HG02884 (cell line): ENCODE measurements around the gene CYP46A1.
"Not testable (repeated sequence)": the region's sequence is repeated elsewhere in the genome, so short reads cannot be mapped to it uniquely, and the experiment has no call there.

Experiments
- ATAC-seq: cut with Tn5 transposase; IDR thresholded peaks from one replicate; pipeline ENCODE4 v1.9.1; 2021; ENCODE audit warnings: mild to moderate bottlenecking, moderate library complexity; ENCODE audit not compliant: unreplicated experiment

CYP46A1 gene

DNA sequence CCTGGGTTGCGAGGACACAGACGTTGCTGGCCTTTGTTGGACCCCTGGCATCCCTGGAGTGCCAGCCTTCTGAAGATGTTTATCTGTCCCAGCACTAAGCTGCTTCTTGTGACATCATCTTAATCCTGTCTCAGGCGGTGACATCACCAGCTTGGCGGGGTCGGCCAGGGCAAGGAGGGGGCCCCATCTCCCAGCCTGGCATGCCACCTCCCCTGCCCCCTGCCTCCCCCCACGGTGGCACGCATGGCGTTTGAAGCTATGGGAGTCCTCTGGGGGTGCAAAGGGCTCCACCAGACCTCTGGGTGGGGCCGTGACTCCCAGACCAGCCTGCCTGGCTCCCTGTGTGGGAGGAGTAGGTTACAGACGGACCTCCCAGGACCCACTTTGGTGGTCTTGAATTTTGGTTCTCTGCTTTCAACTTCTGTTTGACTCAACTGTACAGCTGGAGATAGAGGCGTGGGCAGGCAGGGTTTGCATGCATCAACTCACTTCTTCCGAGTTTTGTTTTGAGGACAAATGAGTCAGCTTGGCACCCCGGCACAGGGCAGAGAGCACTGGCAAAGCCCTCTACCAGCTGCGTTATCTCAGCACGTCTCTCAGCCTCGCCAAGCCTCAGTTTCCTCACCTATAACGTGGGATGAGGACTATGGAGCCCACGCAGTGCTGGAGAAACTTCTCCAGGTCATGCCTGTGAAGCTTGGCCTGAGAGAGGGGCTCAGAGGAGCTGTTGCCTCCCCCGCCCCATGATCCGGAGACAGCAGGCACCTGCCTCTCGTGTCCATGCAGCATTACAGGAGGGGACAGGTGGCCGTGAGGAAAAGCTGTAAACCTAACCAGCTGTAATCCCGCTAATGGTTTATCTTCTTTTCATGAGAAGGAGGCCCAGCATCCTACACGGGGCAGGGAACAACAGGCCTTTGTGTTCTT, 70.3 kb downstream of the CYP46A1 start:
- no peak for ATAC-seq

DNA sequence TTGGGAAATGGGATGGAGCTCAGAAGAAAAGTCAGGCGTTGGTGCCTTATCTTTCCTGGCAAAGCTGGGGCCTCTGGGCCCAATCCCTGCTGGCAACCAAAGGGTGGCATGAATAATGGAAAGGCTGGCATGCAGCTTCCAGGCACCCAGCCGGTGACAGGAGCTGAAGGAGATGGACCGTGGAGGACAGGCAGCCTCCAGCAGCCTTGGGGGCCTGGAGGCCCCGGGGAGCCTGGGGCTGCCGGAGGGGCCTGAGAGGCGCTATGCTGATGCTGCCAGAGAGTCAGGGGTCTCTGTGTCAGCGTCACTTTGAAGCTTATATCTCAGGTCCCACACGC, 70.9 kb downstream of the CYP46A1 start:
- no peak for ATAC-seq

DNA sequence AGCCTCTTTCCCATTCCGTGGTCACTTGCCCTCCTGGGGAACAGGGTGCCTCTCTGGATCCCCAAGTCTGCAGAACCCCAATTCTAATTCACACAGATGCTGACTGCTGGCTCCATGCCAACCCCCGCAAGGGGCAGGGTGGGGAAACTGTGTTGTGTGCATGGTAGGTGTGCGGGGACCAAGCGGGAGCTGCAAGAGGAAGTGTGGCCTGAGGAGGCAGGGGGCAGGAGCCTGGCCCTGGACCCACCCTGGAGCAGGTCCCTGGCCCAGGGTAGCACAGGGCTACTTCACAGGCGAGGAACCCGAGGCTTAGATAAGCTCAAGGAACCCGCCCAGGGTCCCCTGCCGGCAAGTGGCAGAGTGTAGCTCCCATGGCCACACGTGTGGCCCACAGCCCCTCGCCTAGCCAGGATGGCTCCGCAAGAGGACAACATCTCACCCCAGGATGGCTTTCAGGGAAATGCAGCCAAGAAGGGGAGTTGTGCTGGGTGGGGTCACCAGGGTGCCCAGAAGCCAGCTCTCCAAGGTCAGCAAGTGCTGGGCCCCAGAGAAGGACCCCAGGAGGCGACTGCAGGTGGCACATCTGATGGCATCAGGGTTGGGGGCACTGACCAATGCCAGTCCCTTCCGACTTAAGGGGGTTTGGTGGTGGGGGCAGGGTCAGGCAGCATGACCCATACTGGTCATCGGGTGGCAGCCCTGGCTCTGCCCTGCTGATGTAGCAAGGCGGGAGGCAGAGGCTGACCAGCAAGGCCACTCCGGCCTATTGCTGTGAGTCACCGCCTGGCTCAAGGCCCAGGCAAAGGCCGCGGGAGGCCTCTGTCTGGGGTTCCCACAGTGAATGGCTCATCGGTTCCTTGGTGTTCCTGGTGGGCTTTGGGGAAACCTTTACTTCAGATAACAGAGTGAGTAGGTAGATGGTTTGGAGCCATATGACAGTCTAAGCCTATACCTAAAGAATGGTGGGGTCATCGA, 71.8 kb downstream of the CYP46A1 start:
- ATAC-seq = no peak

DNA sequence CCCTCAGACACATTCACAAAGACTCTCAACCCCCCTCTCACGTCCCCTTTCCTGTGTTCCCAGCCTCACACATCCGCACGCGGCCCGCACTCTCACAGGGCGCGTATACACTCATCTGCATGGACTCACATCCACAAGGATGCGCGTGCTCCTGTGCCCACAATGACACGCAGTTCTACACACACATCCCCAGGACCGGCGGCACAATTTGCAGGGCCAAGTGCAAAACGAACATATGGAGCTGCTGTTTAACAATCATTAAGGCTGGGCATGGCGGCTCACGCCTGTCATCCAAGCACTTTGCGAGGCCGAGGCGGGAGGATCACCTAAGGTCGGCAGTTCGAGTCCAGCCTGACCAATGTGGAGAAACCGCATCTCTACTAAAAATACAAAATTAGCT, 72.7 kb downstream of the CYP46A1 start:
- ATAC-seq = no peak

DNA sequence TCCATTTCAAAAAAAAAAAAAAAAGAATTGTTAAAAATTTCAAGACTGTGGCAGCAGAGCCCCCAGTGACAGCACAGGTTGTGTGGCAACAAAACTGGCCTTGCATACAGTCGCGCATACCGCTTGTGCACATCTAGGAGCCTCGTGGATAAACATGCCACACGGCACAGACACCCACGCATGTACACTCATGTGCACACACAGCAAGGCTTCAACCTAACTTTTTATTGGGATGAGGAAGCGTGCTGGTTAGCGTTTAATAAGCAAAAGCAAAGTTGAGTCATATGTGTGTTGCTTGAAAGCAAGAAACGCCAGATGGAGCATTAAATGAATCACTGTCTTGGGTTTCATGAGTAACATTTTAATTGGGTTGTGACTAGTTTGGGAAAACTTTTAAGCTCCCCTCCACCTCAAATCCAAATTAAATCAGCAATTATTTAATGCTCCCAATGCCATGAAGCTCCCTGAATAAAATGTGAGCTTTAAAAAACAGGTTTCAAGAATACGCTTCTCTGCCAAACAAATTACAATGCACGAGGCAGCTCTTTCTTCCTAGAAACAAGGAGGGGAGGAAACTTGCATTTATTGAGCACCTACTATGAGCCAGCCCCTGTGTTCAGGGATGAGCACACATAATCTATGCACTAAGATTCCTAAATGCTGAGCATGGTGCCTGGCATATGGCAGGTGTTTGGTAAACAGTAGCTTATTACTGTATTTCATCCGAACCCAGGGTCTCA, 73.4 kb downstream of the CYP46A1 start:
- ATAC-seq = no peak

DNA sequence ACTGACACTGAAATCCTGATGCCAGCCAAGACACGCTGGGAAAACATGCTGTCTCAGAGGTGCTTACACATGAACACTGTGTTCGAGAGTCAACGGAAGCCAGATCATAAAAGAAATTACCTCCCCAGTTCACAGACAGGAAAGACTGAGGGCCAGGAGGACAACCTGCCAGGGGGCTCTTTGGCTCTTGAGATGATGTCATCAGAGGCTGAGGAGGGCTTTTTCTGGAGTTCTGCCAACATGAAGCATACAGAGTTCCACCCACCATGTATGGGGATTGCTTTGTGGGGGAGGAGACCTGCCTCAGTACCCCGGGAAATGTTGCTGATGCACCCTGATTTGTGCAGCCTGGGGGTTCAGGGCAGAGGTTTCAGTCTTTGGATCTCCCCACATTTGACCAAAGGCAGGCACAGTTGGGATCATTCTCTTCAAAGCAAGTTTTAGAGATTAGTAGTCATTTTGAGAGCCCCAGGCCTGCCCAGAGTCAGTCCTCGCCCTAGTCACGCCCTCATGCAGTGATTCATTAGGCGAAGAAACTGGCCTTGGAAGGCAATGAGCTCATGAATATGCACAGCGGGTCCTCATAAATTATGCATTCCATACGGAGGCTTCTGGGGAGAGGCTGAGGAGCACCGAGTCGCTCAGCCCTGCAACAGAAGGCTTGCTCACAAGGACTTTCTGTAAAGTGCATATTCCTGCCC, 74.2 kb downstream of the CYP46A1 start:
- no peak for ATAC-seq

DNA sequence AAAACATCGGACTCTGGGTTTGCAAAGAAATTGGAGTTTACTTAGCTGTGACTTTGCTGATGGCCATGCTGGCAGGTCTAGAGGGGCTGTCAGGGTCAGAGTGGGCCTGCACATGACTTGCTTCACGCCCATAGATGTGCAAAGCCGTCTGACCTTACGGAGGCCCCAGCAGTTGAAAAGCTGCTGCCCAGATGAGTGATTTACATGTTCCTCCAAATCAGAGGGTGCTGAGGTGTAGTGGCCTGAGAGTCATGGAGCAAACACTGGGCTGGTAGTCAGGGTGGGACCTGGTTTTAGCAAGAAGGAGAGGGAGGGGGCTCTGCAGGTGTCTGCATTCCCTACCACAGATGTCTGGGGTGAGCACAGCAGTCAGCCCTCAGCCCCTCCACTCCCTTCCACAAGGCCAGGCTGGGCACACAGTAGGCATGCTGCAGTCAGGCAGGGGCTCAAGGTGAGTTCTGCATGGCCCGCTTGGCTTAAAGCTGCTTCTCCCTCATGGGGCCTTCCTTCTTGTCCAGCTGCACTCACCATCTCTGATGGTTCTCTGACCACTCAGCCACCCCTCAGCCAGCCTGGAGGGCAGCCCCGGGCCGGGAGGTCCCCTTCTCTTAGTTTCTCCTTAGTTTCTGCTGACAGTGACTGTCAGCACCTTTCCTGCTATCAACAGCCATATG, 74.9 kb downstream of the CYP46A1 start:
- no peak for ATAC-seq

DNA sequence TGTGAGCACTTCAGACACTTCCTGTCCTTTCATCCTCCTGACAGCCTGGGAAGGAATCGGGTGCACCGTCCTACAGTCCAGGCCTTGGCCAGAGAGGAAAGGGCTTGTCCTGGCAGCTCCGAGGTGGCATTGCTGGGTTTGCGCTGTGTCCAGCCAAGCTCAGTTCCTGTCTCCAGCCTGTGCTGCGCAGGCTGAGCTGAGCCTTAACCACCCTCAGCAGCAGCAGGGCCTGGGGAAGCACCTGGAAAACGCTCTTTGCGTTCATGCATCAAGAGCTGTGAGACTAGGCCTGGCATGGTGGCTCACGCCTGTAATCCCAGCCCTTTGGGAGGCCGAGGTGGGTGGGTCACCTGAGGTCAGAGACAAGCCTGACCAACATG, 75.4 kb downstream of the CYP46A1 start:
- ATAC-seq = no peak

DNA sequence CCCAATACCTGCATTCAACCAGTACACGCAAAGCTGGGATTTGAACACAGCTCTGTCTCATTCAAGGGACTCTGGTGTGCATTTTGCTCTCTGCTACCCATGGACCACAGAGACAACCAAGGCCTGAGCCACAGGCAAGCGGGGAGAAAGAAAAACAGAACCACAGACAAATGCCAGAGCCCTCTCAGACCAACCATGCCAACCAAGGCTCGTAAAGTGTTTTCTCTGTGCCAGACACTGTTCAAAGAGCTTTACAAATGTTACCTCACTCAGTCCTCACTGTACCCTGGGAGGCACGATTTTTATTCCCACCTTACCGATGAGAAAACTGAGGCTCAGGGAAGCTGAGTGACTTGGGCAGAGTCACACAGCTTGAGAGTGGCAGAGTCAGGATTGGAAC, 76.7 kb downstream of the CYP46A1 start:
- ATAC-seq = no peak

DNA sequence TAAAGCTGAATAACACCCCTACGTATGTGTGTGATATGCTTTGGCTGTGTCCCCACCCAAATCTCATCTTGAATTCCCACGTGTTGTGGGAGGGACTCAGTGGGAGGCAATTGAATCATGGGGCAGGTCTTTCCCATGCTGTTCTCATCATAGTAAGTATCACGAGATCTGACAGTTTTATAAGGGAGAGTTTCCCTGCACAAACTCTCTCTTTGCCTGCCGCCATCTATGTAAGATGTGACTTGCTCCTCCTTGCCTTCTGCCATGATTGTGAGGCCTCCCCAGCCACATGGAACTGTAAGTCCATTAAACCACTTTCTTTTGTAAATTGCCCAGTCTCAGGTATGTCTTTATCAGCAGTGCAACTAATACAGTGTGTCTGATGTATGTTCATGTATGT, 78.8 kb downstream of the CYP46A1 start:
- ATAC-seq = not testable (repeated sequence)

DNA sequence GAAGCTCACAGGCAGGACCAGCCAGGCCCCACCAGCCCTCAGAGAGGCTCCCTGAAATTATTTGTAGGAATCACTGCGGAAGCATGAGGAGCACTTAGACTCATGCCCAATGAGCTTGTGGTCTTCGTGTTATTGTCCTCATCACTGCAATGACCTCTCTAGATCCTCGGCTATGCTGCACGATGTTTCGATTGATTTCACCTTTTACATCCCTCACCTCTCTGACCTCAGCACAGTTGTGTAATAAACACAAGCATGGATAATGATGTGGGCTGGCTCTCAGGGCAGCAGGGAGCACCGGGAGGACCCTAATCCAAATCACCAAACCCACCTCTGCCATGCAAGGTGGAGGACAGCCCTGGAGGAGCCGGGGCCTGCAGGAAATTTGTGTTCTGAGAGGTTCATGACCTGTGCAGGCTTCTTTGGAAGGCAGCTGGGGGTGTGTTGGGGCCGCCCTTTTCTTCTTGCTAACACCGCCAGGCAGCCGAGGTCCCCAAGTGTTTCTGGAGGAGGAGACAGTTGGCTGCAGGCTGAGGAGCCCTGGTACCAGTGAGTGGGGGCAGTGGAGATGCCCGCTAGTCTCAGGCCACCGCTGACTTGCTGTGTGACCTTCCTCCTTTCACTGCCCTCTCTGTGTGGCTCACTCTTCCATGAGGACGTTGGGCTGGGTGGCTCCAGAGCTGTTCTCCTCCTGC, 79.6 kb downstream of the CYP46A1 start:
- ATAC-seq = no peak

DNA sequence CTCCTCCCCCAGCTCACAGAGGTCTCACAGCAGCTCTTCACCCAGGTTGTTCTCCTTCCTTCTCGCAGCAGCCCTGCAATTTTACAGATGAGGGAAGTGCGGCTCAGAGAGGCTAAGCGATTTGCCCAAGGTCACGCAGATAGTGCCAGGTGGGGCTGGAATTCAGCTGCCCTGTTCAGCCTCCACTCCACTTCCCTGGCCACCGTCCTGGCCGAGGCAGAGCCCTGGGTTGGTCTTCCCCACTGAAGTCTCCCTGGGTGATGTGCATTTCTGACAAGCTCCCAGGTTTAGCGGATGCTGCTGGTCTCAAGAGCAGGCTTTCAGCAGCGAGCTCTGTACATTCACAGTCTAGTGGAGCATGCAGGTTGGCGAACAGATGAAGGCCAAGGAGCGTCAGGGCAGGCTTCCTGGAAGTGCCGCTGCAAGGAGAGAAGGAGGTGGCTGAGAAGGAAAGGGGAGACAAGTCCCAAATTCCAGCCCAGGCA, 80.2 kb downstream of the CYP46A1 start:
- ATAC-seq = no peak

DNA sequence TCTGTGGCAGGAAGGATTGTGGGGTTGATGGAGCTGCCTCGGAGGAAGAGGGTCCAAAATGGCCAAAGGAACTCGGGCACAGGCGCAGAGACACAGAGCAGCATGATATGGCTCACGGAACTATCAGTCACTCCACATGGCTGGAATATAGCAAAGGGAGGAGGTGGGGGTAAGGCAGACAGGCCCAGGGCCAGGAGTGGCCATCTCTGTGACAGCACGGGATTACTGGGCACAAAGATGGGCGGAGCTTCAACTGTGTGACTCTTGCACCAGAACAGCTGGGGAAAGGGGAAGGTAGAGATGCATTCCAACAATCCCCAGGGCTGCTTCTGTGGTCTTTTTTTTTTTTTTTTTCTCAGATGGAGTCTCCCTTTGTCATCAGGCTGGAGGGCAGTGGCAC, 84.3 kb downstream of the CYP46A1 start:
- no peak for ATAC-seq

DNA sequence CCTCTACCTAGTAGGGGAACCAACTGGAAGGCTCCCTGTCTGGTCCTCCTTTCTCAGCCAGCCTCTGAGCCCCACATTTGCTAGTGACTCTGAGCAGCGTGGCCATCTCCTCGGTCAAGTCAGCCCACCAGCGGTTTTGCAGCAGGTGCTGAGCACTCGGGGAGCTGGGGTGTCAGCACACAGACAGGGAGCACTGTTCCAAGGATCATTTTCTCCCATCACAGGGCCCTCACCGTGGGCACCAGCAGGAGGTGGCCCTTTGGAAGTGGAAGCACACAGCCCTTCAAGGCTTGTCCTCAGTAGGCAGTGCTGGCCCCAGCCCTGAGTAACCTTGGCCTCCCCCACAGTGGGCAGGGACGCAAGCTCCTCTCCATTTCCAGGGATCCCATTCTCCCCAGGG, 85.0 kb downstream of the CYP46A1 start:
- no peak for ATAC-seq

DNA sequence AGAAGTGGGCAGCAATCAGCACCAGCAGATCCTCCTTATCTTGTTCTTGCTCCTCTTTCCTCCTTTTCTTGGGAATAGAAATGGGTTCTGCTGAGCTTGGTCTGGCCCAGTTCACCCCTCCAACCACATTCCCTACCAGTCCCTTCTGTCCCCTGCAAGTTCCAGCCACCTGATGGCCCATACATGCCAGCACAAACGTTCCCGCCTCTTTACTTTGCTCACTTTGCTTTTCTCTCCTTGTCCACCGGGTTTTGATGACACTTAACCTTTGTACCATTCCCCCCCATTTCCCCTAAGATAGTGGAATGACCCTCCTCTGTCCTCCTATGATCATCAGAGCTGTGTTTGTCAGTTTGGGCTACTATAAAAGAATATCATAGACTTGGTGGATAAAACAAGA, 85.7 kb downstream of the CYP46A1 start:
- ATAC-seq = no peak

DNA sequence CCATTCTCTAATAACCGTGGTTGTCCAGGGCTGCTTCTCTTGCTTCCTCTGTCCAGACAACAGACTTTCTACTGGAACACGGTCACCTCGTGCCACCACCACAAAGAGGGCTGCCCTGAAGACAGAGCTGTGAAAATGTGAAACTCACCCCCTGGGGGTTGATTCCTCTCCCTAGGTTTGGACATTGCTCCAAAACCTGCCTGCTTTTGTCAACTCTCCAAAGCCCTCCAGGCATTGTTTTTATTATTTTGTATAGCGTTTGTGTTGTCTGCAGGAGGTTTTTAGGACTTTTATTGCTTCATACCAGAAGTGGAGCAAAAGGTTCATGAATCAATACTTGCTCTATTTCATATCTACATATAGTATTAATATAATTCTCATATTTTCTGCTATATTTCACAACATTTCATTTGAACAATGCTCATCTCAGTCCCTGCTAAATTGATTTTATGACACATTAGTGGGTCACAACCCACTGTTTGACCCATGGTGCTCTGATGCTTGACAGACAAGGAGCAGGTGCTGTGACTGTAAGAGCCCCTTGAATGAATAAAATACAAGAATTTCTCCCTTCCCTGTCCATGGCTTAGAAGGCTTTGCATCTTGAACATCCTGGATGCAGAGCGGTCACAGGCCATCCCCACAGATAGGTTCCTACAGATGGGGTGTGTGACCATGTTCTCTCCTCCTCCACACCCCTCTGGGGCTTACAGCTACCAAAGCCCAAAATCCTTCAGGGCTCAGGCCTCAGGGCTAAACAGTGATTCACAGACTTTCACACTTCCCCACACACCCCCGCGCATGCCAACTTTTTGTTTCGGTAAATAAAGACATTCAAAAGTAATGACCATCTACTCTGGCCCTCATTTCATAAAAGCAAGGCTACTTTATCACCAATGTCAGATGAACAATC, 88.5 kb downstream of the CYP46A1 start:
- ATAC-seq = no peak

DNA sequence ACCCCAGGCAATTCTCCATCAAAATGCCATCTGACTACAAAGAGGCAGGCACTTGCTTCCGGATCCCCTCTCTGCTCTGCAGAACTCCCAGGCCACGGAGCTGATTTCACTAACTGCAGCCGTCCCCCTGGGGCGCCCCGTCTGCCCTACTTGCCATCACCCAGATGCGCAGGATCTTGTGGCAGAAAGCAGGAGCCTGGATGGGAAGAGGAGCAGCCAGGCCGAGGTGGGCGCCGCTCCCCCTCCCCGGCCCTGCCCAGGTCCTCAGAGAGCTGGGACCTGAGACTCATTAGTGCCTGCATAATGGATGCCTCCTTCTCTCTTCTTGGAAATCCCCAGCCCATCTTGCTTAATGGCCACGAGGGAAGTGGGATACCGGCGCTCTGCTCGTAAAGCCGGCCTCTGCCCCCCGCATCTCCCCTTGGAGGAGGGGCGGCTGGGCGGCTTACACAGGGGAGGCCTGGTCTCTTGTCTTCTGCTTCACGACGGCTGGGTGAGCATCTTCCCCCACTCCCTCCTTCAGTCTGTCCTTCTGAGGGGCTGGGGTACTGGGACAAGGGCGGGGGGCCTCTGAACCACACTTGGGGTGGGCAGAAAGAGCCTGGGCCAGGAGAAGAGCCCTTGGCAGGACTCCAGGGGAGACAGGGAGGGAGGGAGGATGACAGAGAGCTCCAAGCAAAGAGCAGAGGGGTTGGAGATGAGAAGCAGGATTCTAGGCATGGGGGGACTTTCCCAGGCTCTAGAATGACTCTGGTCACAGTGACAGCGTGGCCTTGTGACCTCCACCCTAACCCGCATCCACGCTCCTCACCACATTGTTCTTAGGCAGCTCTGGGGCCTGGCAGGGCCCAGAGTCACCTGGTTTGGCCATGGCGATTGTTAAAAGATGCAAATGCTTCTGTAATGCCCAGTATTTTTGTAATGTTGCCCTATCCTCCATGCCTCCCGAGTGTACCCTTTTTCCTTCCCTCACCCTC, 89.7 kb downstream of the CYP46A1 start:
- no peak for ATAC-seq
